C4-2B (cell line): ENCODE results near the gene MCRS1.

Experiments
- H3K27ac ChIP-seq: fragments of 450-650 bp; 2 replicates; pipeline ENCODE4 v1.5.1; 2017
- ZFX ChIP-seq: fragments of 450-650 bp; IDR thresholded peaks from 2 replicates; pipeline ENCODE4 v1.6.1; 2017
- TF ChIP-seq, protein P1 (sequence below): fragments of 450-650 bp; conservative IDR thresholded peaks from 2 replicates; pipeline ENCODE4 v1.5.1; 2017; ENCODE audit warnings: mild to moderate bottlenecking

MCRS1 gene

DNA sequence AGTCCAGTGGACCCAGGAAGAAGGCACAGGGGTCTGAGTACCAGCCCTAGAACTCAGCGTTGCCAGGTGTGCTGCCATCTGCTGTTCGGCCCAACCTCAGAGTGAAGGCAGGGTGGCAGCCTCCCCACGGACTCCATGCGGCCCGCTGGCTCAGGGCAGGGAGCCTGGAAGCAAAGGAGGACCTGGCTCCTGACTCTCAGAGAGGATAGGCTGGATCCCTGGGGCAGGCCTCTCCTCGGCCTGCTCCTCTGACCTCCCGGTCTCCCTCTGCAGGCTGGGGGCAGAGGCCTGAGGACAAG is 10.1 kb downstream of the MCRS1 start:
- TF ChIP-seq, protein P1, sequence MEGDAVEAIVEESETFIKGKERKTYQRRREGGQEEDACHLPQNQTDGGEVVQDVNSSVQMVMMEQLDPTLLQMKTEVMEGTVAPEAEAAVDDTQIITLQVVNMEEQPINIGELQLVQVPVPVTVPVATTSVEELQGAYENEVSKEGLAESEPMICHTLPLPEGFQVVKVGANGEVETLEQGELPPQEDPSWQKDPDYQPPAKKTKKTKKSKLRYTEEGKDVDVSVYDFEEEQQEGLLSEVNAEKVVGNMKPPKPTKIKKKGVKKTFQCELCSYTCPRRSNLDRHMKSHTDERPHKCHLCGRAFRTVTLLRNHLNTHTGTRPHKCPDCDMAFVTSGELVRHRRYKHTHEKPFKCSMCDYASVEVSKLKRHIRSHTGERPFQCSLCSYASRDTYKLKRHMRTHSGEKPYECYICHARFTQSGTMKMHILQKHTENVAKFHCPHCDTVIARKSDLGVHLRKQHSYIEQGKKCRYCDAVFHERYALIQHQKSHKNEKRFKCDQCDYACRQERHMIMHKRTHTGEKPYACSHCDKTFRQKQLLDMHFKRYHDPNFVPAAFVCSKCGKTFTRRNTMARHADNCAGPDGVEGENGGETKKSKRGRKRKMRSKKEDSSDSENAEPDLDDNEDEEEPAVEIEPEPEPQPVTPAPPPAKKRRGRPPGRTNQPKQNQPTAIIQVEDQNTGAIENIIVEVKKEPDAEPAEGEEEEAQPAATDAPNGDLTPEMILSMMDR = no peak
- TF ChIP-seq ZFX = no peak
- no peak overlapping the region for H3K27ac ChIP-seq

DNA sequence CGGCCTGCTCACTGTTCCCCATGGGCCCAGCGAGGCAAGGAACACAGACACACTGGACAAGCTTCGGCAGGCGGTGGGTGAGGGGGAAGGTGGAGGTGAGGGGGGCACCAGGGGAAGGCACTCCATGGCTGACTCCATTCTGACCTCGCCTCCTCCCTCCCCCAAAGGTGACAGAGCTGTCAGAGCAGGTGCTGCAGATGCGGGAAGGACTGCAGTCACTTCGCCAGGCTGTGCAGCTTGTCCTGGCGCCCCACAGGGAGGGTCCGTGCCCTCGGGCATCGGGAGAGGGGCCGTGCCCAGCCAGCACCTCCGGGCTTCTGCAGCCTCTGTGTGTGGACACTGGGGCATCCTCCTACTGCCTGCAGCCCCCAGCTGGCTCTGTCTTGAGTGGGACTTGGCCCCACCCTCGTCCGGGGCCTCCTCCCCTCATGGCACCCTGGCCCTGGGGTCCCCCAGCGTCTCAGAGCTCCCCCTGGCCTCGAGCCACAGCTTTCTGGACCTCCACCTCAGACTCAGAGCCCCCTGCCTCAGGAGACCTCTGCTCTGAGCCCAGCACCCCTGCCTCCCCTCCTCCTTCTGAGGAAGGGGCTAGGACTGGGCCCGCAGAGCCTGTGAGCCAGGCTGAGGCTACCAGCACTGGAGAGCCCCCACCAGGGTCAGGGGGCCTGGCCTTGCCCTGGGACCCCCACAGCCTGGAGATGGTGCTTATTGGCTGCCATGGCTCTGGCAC is 10.6 kb downstream of the MCRS1 start:
- no peak for TF ChIP-seq ZFX
- TF ChIP-seq, protein P1 = no peak
- no peak overlapping the region for H3K27ac ChIP-seq

DNA sequence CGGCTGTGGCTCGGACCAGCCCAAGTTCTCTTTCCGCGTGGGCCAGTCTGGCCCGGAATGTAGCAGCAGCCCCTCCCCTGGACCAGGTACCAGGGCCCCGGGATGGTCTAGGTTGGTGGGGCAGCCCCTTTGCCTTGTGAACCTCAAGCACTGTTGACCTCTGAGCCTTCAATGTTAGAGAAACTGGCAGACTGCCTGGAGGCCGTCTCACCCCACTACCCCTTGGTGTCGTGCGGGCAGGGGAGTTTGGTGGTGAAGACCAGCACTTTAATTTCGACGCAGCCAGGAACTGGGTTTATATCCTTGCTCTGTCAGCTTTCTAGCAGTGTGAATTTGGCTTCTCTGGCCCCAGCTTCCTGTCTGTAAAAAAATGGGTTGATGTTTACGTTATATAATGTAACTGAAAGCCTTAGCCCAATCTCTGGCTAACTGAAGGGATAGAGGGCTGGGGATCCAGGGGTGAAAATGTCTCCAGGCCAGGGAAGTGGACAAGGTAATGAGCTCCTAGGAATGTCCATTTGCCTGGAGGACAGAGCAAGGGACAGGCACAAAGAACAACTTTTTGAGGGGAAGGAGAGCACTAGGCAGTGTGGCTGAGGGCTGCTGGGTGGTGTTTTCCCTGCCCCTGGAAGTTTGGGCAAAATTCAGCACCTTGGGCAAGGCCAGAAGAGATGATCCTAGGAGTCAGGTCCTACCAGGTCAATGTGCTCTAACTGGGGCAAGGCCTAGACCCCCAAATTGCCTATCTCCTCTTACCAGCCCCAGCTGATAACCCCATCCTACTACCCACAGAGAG is 11.4 kb downstream of the MCRS1 start:
- TF ChIP-seq ZFX = no peak
- TF ChIP-seq, protein P1 = no peak
- no peak overlapping the region for H3K27ac ChIP-seq

DNA sequence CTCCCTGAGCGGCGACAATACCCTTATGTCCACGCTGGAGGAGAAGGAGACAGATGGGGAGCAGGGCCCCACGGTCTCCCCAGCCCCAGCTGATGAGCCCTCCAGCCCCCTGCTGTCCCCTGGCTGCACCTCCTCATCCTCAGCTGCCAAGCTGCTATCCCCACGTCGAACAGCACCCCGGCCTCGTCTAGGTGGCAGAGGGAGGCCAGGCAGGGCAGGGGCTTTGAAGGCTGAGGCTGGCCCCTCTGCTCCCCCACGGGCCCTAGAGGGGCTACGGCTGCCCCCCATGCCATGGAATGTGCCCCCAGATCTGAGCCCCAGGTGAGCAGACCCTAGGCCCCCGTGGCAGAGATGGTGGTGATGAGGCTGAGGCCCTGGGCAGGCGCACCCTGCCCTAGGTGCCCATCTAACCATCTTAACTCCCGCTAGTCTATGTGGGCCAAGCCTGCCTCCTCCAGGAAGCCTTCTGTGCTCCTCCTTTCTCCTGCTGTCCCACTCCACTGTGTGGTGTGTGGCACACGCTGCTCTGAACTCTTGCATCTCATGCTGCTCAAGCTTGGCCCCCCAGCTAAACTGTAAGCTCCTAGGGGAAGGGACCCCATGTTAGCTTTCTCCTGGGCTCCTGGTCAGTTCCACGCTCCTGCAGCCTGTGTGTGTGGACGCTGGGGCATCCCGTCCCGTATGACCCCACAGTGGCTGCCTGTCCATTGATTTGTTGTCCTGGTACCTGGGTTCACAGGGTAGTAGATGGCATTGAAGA is 12.1 kb downstream of the MCRS1 start:
- no peak overlapping the region for H3K27ac ChIP-seq
- no peak for TF ChIP-seq ZFX
- TF ChIP-seq, protein P1 = no peak

DNA sequence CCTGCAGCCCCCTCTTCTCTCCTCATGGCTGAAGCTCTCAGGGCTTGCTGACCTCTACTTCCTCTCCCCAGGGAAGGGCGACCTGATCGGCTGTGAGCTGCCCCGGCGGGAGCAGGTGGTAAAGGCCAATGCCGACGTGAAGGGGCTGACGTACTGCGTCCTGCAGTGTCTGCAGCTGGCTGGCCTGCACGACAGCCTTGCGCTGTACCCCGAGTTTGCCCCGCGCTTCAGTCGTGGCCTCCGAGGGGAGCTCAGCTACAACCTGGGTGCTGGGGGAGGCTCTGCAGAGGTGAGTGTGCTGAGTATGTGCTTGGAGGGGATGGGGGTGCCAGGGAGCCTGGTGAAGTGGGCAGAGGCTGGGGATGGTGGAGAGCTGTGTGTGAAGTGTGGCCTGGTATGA is 13.7 kb downstream of the MCRS1 start:
- TF ChIP-seq, protein P1 = no peak
- no peak for TF ChIP-seq ZFX
- no peak overlapping the region for H3K27ac ChIP-seq

DNA sequence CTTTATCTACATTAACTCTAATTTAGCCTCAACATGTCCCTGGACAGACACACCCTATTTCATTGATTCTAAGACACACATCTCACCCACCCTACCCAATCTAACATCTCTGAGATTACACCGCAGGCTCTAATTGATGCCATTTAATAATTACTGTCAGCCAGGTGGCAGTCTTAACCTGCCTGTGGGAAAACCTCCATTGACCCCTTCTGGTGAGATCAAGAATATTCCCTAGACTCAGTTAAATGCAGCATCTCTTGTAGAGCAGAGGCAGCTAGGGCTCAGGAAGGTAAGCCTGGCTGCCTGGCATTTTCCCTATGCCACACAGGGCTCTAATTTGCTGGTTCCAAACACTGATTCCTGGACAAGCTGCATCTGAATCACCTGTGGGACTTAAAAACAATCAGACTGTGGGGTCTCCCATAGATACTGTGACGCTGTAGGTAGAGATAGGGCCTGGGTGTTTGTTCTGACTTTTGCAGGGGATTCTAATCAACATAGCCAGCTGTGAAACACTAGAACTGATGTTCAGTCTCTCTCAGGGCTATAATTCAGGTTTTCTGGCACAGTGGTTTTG is 14.3 kb downstream of the MCRS1 start:
- TF ChIP-seq ZFX = no peak
- TF ChIP-seq, protein P1 = peak; percentile 85

DNA sequence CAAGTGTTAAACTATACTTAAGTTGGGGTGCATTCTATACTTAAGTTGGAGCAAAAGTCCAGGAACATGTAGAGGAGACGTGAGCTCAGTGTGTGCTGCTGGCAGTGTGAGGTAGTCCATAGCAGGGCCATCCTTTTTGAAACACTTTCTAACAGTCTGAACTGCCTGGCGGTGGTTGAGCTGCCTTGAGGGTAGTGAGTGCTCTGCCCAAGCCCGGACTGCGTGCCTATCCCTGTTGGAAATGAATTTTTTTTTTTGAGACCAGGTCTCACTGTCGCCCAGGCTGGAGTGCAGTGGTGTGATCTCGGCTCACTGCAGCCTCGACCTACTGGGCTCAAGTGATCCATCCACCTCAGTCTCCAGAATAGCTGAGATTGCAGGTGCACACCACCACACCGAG is 15.0 kb downstream of the MCRS1 start:
- no peak for TF ChIP-seq ZFX
- TF ChIP-seq, protein P1 = no peak
- H3K27ac ChIP-seq = no peak overlapping the region

More for the DNA sequence above, 14.3 kb downstream of the MCRS1 start:
- H3K27ac ChIP-seq = no peak overlapping the region
